T follicular helper cell (primary cell): Measurements from ENCODE around the gene ANKRD13C.
A peak's percentile ranks its signal among the peaks of the same experiment; 100 is the strongest.
"Not testable (repeated sequence)": the region's sequence is repeated elsewhere in the genome, so short reads cannot be mapped to it uniquely, and the experiment has no call there.

ENCODE experiments used
- DNase-seq: peaks from one replicate; pipeline ENCODE4 v3.0.0-alpha.2; 2020; ENCODE audit warnings: low read depth

The ANKRD13C gene

GRCh38 chr1:70360321-70360720 is 5.8 kb upstream of the ANKRD13C start:
- no peak for DNase-seq

- no peak for DNase-seq
These were observed 4.5 kb upstream of the ANKRD13C start for GRCh38 chr1:70358921-70359564.

DNA sequence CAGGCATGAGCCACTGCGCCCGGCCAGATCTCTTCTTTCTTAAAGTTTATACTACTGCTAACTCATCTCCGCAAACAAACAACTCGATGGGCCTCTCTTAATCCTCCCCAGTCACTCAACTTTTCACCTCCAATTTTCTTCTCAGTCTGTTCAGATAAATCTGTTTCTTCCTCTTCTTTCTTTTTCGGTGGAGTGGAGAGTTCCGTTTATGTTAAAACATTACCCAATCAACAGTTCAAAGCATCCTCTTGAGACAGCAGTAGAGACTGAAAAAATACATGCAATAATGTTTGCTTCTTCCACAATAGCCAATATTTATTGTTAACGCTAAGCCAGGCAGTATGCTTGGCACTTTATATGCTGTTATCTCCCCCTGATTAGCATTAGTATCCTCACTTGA is 1.4 kb upstream of the ANKRD13C start:
- no peak for DNase-seq

- no peak for DNase-seq
These were observed 537 bp upstream of the ANKRD13C start for GRCh38 chr1:70355111-70355407.

GRCh38 chr1:70353601-70354331 is 756 bp downstream of the ANKRD13C start:
- peak; percentile 6 for DNase-seq

GRCh38 chr1:70353044-70353443 is 1.5 kb downstream of the ANKRD13C start:
- DNase-seq: no peak

DNA sequence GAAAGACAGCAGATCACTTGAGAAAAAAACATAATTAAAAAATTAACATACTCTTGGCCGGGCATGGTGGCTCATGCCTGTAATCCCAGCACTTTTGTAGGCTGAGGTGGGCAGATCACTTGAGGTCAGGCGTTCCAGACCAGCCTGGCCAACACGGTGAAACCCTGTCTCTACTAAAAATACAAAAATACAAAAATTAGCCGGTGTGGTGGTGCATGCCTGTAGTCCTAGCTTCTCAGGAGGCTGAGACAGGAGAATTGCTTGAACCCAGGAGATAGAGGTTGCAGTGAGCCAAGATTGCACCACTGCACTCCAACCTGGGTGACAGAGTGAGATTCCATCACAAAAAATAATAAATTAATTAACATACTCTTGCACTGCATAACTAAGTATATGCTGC is 4.7 kb downstream of the ANKRD13C start:
- not testable (repeated sequence) for DNase-seq

- no peak for DNase-seq
These were observed 5.9 kb downstream of the ANKRD13C start for GRCh38 chr1:70348399-70349165.

GRCh38 chr1:70339644-70340043 is 14.9 kb downstream of the ANKRD13C start:
- DNase-seq: not testable (repeated sequence)

- DNase-seq: no peak
These were observed 18.5 kb downstream of the ANKRD13C start for GRCh38 chr1:70336050-70336449.

DNA sequence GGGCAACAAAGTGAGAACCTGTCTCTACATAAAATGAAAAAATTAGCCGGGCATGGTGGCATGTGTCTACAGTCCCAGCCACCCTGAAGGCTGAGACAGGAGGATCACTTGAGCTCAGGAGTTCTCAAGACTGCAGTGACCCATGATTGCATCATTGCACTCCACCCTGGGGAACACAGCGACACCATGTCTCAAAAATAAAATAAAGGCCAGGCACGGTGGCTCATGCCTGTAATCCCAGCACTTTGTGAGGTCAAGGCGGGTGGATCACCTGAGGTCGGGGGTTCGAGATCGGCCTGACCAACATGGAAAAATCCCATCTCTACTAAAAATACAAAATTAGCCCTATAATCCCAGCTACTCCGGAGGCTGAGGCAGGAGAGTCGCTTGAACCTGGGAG is 20.1 kb downstream of the ANKRD13C start:
- no peak for DNase-seq

DNA sequence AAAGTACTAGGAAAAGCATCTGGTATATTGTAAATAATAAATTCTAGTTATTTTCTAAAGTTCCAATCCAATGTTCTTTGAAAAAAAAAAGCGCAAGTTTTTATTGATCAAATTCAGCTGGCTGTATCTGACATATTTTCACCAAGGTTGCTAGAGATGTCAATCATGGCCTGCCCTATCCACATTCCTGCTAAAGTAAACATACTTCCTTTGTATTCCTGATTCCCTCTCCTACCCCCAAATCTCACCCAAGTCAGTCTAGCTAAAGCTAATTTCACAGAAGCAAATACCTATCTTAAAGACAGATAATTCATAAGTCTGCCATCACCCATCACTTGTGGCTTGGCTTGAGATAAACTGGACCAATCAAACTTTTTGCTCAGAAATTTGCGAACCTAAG is 21.3 kb downstream of the ANKRD13C start:
- no peak for DNase-seq

DNA sequence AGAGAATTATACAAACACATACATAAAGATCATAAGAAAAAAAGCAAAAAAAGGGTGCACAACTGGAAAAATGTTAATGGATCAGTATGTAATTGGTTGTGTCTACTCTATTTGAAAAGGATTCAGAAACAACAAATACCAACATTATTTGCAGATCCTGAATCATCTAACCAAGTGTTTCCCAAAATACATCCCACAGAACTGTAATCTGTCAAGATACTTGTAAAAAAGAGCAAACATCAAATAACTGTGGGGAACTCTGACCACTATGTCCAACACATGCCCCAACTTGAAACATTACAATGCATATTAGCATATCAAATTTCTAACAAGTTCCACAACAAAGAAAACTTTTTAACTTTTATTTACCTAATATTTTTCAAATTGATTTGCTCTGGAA is 22.6 kb downstream of the ANKRD13C start:
- no peak for DNase-seq

DNA sequence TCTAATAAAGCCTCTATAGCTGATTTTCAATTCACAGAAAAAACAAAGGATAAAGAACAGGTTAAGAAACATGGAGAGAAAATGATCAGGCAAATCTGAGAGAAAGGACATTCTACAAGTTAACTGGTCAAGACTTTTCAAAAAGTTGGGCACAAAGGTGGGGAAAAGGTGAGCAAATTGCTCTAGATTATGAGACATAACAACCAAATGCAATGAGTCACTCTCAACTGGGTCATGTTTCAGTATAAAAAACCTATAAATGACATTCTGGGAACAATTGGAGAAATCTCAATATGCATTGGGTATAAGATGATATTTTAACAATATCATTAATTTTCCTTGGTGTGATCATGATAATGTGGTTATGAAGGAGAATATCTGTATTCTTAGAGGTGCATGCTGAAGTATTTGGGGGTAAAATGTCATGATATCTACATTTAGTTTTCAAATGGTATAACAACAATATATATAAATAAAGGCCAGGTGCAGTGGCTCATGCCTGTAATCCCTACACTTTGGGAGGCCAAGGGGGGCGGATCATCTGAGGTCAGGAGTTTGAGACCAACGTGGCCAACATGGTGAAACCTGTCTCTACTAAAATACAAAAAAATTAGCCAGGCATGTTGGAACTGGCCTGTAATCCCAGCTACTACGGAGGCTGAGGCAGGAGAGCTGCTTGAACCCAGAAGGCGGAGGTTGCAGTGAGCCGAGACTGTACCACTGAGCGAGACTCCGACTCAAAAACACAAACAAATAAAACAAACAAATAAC is 27.0 kb downstream of the ANKRD13C start:
- no peak for DNase-seq

- DNase-seq: no peak
These were observed 29.8 kb downstream of the ANKRD13C start for GRCh38 chr1:70324683-70325082.

DNA sequence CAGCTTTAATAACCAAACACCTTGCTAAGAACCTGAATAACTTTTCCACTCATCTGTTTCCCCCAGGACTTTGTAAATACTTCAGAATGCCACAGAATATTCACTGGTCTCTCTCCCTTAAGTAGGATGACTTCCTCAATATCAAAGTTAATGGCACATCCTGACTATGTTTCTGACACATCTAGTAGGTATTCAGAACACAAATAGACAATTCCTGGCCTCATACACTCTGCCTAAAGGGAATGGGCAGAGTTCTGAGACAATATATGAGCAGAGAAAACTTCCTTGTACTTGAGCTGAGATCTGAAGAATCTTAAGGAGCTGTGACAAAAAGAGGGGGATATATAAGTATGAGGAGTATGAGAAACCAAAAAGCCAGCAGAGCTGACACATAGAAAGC is 34.8 kb downstream of the ANKRD13C start:
- no peak for DNase-seq

DNA sequence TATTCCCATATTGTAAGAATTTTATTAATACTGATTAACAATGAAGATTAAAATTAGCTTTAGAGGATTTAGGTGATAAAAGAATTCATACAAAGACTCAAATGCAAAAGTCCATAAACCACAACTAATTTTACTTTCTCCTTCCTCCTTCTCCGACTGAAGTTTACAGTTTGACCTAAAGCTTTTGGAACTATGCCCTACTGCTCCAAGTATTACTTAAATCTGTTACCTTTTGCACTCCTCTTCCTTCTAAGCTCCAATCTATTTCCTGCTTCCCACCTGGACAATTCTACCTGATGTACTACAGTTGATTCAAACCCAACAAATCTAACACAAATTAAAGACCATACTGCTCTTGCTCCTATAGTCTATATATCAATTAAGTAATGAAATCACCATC is 36.3 kb downstream of the ANKRD13C start:
- no peak for DNase-seq

DNA sequence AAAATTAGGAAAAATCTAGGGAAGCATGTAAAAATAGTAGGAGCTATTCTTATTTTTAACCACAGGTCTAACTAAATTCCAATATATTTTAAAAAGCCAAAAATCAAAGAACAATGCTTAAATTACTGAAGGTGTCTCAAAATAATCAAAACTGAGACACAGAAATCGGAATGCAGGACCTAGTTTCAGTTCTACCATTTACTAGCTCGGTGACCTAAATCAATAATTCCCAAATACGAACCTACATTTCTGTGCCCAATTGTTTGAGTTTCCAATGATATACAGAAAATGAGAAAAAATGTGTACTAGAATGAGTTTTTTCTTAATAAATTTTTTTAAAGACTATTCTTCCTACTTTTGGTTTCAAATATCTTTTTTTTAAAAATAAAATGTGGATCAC is 37.4 kb downstream of the ANKRD13C start:
- no peak for DNase-seq

DNA sequence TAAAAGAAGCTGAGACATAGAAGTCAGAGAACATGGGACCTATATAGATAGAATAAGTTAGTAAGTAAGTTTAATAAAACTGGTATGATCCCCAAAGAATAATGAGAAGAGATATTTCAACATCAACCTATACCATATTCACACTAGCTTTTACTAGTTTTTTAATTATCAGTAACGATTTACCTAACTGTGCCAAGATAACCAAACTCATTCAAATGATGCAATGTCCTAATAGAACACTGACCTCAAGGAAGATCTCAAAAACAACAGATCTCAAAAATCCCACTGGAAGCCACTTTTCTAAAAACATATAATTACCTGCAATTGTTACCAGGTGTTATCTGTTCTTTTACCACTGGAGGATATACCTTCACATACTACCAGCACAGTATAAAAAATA is 38.7 kb downstream of the ANKRD13C start:
- DNase-seq: no peak

DNA sequence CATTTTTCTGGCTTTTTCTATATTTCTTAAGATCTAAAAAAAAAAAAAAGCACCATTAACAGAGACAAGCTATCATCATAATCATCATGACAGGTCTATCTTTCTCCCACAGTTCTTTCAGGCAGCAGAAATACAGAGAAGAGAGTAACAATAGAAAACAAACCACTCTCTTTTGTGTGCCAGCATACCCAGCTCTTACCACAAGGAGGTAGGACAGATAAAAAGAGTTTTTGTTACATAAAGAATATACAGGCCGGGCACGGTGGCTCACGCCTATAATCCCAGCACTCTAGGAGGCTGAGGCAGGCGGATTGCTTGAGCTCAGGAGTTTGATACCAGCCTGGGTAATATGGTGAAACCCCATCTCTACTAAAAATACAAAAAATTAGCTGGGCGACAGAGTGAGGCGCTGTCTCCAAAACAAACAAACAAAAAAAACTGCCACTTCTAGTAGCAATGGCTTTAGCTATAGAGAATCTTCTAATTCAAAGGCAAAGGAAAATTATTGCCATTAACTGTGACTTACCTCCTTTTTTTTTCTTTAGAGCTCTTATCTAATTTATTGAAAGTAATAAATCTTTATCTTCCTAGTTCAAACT is 39.7 kb downstream of the ANKRD13C start:
- no peak for DNase-seq

GRCh38 chr1:70311369-70311768 is 43.2 kb downstream of the ANKRD13C start:
- no peak for DNase-seq

GRCh38 chr1:70299472-70299871 is 55.0 kb downstream of the ANKRD13C start:
- no peak for DNase-seq
